AG10803 (cell line): ENCODE measurements around the gene NPL.
A peak's percentile ranks its signal among the peaks of the same experiment; 100 is the strongest.

Experiments used
- DNase-seq: peaks from one replicate; pipeline ENCODE4 v3.0.0; 2010; ENCODE audit warnings: low read depth
- H3K4me3 ChIP-seq: 2 replicates; pipeline ENCODE4 v1.5.1; 2011; ENCODE audit warnings: mild to moderate bottlenecking, low read length, control low read depth
- TF ChIP-seq, protein P1 (sequence below): conservative IDR thresholded peaks from 2 replicates; pipeline ENCODE4 v1.5.1; 2011; ENCODE audit warnings: mild to moderate bottlenecking, low read length, control low read depth, inconsistent platforms

Gene NPL

DNA sequence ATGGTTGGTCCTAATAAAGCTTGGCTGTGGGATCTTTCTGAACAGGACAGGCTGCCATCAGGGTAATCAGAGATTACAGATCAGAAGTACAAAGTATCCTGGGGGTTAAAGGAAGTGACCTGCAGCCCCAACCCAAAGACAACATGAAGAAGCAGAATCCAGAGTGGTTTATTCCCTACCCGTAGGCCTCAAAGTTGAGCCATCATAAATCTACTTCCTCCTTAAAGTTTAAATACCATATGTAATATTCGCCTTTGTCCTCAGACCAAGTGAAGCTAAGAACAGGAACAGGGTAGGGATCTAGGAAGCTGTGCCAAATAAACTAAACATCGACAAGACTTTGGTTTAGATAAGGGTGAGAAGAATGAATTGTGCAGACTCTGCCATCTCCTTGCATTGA is 33.6 kb downstream of the NPL start:
- no peak overlapping the region for H3K4me3 ChIP-seq
- TF ChIP-seq, protein P1, sequence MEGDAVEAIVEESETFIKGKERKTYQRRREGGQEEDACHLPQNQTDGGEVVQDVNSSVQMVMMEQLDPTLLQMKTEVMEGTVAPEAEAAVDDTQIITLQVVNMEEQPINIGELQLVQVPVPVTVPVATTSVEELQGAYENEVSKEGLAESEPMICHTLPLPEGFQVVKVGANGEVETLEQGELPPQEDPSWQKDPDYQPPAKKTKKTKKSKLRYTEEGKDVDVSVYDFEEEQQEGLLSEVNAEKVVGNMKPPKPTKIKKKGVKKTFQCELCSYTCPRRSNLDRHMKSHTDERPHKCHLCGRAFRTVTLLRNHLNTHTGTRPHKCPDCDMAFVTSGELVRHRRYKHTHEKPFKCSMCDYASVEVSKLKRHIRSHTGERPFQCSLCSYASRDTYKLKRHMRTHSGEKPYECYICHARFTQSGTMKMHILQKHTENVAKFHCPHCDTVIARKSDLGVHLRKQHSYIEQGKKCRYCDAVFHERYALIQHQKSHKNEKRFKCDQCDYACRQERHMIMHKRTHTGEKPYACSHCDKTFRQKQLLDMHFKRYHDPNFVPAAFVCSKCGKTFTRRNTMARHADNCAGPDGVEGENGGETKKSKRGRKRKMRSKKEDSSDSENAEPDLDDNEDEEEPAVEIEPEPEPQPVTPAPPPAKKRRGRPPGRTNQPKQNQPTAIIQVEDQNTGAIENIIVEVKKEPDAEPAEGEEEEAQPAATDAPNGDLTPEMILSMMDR, result no peak
- no peak for DNase-seq

DNA sequence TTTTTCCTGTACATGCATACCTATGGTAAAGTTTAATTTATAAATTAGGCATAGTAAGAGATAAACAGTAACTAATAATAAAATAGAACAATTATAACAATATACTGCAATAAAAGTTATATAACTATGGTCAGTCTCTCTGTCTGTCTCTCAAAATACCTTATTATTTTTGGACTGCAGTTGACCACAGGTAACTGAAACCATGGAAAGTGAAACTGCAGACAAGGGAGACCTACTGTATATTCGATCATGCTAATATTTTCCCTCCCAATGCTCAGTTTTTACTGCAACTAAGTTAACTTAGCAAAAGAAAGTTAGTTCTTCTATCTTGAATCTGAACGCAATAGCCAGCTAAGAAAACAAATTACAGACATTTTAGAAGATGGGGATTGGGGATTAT is 37.3 kb downstream of the NPL start:
- TF ChIP-seq, protein P1, result no peak
- DNase-seq, result no peak
- H3K4me3 ChIP-seq, result no peak overlapping the region

DNA sequence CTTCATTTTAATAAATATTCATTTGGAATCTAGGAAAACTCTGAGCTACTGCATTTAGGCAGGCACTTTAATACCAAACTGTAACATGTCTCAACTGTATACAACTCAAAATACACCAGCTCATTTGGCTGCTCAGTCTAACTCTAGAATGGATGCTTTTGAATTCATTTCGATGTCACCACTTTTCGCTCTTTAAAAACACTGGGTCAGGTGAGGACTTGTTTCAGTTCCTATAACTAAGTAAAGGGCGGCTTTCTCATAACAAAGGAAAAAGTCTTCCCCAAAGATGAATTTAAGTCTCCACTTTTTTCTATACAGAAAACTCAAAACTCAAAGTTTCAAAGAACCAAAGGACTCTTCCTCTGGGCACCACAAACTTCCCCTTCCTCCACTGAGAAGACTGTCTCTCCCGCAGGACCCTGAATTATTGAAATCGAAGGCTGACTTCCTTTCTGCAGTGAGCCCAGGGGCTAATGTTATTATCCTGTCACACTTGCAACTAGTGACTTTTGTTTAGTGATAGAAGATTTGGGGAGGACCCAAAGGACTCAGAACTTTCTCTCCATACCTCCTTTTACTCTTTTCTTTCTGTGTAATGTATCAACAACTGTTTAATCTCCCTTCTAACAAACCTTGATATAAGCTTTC is 39.8 kb downstream of the NPL start:
- H3K4me3 ChIP-seq, result no peak overlapping the region
- no peak for DNase-seq
- TF ChIP-seq, protein P1, result no peak

DNA sequence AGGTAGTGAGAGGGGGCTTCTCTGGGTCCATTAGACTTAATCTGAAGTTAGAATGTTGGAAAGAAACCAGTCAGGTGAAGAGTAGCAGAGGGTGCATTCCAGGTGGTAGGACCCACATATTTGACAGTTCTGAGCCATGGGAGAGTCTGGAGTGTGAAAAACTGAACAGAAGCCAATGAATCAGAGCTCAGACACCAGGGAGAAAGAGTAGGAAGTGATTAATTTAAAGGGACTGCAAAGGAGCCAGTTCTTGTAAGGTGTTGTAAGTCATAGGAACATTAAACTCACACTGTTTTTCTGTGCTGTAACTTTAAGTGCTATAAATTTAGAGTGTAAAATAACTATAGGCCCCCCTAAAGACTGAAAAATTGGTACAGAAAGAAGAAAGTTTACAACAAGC is 43.7 kb downstream of the NPL start:
- TF ChIP-seq, protein P1, result no peak
- H3K4me3 ChIP-seq, result no peak overlapping the region

DNA sequence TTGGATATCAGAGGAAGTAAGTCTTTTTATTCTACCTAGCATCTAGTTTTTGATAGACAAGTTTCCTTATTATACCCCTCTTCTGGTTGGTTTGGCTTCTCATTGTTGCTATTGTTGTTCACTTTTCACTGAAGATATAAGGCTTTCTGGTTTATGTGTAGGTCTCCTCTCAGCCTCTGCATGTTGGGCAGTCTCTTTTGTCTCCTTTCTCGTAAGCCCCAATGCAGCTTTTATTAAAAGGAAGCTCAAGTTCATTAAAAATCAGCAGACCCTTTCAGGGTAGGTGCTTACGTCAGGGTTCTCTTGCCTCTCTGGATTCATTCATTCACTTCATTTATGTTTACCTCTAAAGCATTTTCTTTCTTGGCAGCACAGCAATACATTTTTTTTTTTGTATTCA is 44.8 kb downstream of the NPL start:
- no peak for DNase-seq
- TF ChIP-seq, protein P1, result no peak
- H3K4me3 ChIP-seq, result no peak overlapping the region

More for the DNA sequence above, 43.7 kb downstream of the NPL start:
- DNase-seq, result no peak

DNA sequence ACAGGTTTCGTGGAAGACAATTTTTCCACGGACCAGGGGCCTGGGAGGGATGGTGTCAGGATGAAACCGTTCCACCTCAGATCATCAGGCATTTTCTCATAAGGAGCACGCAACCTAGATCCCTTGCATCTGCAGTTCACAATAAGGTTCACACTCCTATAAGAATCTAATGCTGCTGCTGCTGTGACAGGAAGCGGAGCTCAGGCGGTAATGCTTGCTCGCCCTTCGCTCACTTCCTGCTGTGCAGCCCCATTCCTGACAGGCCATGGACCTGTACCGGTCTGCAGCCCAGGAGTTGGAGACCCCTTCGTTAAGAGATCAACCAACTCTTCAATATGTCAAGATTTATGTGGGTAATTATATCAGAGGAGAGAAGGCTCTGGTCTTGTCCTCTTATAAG is 46.2 kb downstream of the NPL start:
- DNase-seq, result no peak
- TF ChIP-seq, protein P1, result no peak

DNA sequence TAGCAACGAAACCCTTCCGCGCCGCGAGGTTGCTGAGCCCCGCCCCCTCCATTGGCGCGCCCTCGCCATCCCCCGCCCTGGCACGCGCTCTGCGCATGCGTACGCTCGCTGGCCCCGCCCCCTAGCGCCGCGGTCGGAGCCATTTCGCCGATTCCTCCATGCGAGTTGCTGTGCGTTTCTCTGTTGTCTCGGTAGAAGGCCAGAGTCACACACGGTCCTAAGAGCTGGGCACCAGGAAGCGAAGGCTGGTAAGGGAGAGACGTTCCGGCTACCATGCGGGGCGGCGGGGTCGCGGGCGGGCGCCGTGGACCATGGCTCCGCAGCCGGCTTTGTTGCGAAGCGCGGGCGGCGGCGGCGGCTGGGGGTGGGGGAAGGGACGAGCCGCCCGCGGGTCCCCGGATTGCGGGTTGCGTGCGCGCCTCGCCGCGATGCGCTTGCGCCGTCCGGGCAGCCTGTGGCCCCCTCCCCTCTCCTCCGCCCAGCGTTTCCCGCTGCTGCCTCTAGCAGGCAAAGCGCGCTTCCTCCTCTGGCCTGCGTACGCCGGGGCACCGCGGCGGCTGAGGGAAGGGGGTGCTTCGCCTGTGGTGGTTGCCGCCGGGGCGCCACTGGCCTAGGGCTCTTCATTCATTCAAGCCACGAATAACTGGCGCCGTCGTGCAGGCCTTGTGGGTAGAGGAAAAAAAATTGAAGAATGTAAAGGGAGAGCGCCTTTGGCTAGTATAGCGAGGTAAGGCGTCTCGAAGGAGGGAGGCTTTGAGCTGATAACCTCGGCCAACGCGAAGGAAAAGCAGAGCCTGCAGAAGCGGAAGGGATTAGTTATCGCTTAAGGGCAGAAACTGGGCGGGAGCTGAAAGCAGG is 49.9 kb downstream of the NPL start, which contains the start of gene DHX9:
TSS of gene DHX9 (plus strand) at position 139 of the 858 bp plus-strand sequence. CDS start 3,220 bp downstream, outside the sequence.
- peak within 1 kb of the TSS; percentile 87 for H3K4me3 ChIP-seq
- TF ChIP-seq, protein P1, result peak; percentile 14; the same call in 1 of the 2 replicates
- peak; percentile 79 for DNase-seq

More for the DNA sequence above, 46.2 kb downstream of the NPL start:
- H3K4me3 ChIP-seq, result no peak overlapping the region
